Activated CD4-positive, CD25-positive, alpha-beta regulatory T cell treated with anti-CD3 and anti-CD28 coated beads, Interleukin-2, amount 50 U/mL, for 72 hours (primary cell): ENCODE data around the gene DUSP9.
"Not testable (repeated sequence)": the region's sequence is repeated elsewhere in the genome, so short reads cannot be mapped to it uniquely, and the experiment has no call there.

ENCODE experiments used
- DNase-seq: peaks from one replicate; pipeline ENCODE4 v3.0.0; 2021

DUSP9 gene

GRCh38 chrX:153646620-153647373, at the start of gene DUSP9:
TSS of gene DUSP9 (plus strand) at chrX:153647203. CDS start at chrX:153647954, 751 bp downstream.
- DNase-seq, result no peak

GRCh38 chrX:153598541-153599191, 48.3 kb upstream of the DUSP9 start, which contains the start of gene CCNQ:
TSS of gene CCNQ (minus strand) at chrX:153599139. CDS start at chrX:153599073, 66 bp downstream.
- peak; percentile 52 for DNase-seq

- peak; percentile 86 for DNase-seq
These were observed 47.6 kb upstream of the DUSP9 start for GRCh38 chrX:153599192-153600031.

GRCh38 chrX:153600032-153600373, 47.0 kb upstream of the DUSP9 start:
- DNase-seq, result no peak

- DNase-seq, result no peak
These were observed 46.1 kb upstream of the DUSP9 start for GRCh38 chrX:153600921-153601320.

GRCh38 chrX:153601511-153602110, 45.4 kb upstream of the DUSP9 start:
- no peak for DNase-seq

- DNase-seq, result no peak
These were observed 44.4 kb upstream of the DUSP9 start for GRCh38 chrX:153602601-153603000.

- DNase-seq, result no peak
These were observed 43.8 kb upstream of the DUSP9 start for GRCh38 chrX:153603131-153603656.

- not testable (repeated sequence) for DNase-seq
These were observed 42.2 kb upstream of the DUSP9 start for GRCh38 chrX:153604666-153605380.

- peak; percentile 7 for DNase-seq
These were observed 40.5 kb upstream of the DUSP9 start for GRCh38 chrX:153606503-153606902.

- DNase-seq, result no peak
These were observed 38.6 kb upstream of the DUSP9 start for GRCh38 chrX:153608376-153608775.

GRCh38 chrX:153608806-153609205, 38.2 kb upstream of the DUSP9 start:
- no peak for DNase-seq

- peak; percentile 76 for DNase-seq
These were observed 36.8 kb upstream of the DUSP9 start for GRCh38 chrX:153609917-153610835.

GRCh38 chrX:153610836-153611213, 36.2 kb upstream of the DUSP9 start:
- peak; percentile 24 for DNase-seq

- DNase-seq, result peak; percentile 7
These were observed 35.5 kb upstream of the DUSP9 start for GRCh38 chrX:153611298-153612095.

GRCh38 chrX:153612413-153612812, 34.6 kb upstream of the DUSP9 start:
- no peak for DNase-seq

GRCh38 chrX:153614818-153615217, 32.2 kb upstream of the DUSP9 start:
- DNase-seq, result no peak

- DNase-seq, result no peak
These were observed 26.4 kb upstream of the DUSP9 start for GRCh38 chrX:153620576-153620975.

GRCh38 chrX:153621949-153622598, 24.9 kb upstream of the DUSP9 start:
- DNase-seq, result no peak
